H1 (cell line): ENCODE results near the gene EEF2. TPM values are rescaled to one million over a fixed set of nuclear protein-coding genes. Genes with fewer than 3 reads are reported as not detected.

Experiments
- KDM1A ChIP-seq: fragments of 200-600, 300-600 bp; sonication (generic); IDR thresholded peaks from 2 replicates; pipeline ENCODE4 v1.7.1; 2016; ENCODE audit warnings: mild to moderate bottlenecking, low read length, borderline replicate concordance
- KDM5A ChIP-seq: fragments of 200-600 bp; IDR thresholded peaks from 2 replicates; pipeline ENCODE4 v1.7.1; 2012; ENCODE audit warnings: mild to moderate bottlenecking, low read length, inconsistent platforms, mixed read lengths
- SAP30 ChIP-seq: fragments of 300-600 bp; sonication (generic); IDR thresholded peaks from 2 replicates; pipeline ENCODE4 v1.7.1; 2012; ENCODE audit warnings: low read length, moderate library complexity, mild to moderate bottlenecking, inconsistent platforms; ENCODE audit not compliant: insufficient read depth, insufficient replicate concordance
- SP2 ChIP-seq: IDR thresholded peaks from 2 replicates; pipeline ENCODE4 v1.6.1; 2012; ENCODE audit warnings: mild to moderate bottlenecking, low read length, inconsistent platforms
- SRF ChIP-seq: IDR thresholded peaks from 2 replicates; pipeline ENCODE4 v1.6.1; 2011; ENCODE audit warnings: mild to moderate bottlenecking, low read depth, low read length, moderate library complexity
- TAF1 ChIP-seq: IDR thresholded peaks from 2 replicates; pipeline ENCODE4 v1.6.1; 2011; ENCODE audit warnings: mild to moderate bottlenecking, low read depth, low read length
- TBP ChIP-seq: IDR thresholded peaks from 2 replicates; pipeline ENCODE4 v1.6.1; 2011; ENCODE audit warnings: low read depth, low read length, improper control_type of control experiment
- polyA plus RNA-seq, 7 experiments: library from polyadenylated mRNA; depleted of rRNA in 3 of 7; stranded (reverse) in 5 of 7; unstranded in 2 of 7; fragments of >200 nt in 5 of 7; fragments of 200-250 nt in 2 of 7; gene quantifications; 1 replicate in 5 of 7; 2 replicates in 1 of 7; 4 replicates in 1 of 7; pipeline versions ENCODE4 v1.2.1 to v1.2.3, GENCODE V29; 2011 to 2013; ENCODE audit warnings: missing spikeins in 2 of 7, mixed read lengths in 2 of 7
- total RNA-seq: library from RNA; stranded (reverse); fragmentation: NEBNext Ultra II Directional; extraction: Animal tissue kit (Norgen Biotek cat#: 25700); gene quantifications from 2 replicates; pipeline ENCODE4 v1.2.1, GENCODE V29; 2021

EEF2 gene
- total and polyA plus RNA-seq, 2 of the 8 experiments (the other 6 are each of a cell fraction or from before 2014, with no cell fraction given) = 1,554 to 3,380 TPM

DNA sequence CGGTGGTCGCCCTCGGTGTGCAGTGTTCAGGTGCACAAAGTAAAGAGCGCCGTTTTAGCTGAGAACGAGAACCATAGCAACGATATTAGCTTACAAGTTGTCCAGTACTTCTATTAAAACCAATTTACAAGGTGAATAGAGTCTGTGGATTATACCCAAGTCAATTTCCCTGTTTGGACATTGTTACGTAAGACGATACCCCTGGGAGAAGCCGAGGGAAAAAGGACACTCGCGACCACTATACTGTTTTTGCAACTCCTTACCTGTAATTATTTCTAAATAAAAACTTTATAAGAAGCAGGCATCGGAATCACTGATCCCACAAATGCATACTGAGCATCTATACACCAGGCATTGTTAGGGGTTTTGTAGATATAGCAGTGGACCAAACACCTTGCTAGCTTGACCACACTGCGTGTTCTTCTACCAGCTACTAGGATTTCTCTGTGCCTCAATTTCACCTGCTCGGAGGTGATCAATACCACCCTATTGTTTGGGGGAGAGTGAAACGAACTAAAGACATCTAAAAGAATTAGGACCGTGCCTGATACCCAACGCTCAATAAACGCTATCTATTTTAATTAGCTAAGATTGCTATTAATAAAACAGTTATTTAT, 488 bp upstream of the EEF2 start (continued):
- no peak for TF ChIP-seq KDM1A
- TF ChIP-seq SAP30 = no peak
- TF ChIP-seq SRF = no peak
- no peak for TF ChIP-seq SP2
- TF ChIP-seq KDM5A = no peak
- TF ChIP-seq TBP = no peak
- no peak for TF ChIP-seq TAF1
